GM12873 (cell line): ENCODE results near the gene SLC27A1.

Source experiments
- CTCF ChIP-seq: IDR thresholded peaks from 2 replicates; pipeline ENCODE4 v1.5.1; 2012; ENCODE audit warnings: low read depth, mild to moderate bottlenecking, moderate library complexity, low read length, control low read depth; ENCODE audit not compliant: insufficient read depth; ENCODE audit errors: missing control alignments

Gene SLC27A1

GRCh38 chr19:17491287-17491686 is 21.0 kb downstream of the SLC27A1 start:
- no peak for TF ChIP-seq CTCF

GRCh38 chr19:17495639-17496296 is 25.4 kb downstream of the SLC27A1 start:
- no peak for TF ChIP-seq CTCF

GRCh38 chr19:17496337-17496997 is 26.1 kb downstream of the SLC27A1 start:
- peak; percentile 100 for TF ChIP-seq CTCF

DNA sequence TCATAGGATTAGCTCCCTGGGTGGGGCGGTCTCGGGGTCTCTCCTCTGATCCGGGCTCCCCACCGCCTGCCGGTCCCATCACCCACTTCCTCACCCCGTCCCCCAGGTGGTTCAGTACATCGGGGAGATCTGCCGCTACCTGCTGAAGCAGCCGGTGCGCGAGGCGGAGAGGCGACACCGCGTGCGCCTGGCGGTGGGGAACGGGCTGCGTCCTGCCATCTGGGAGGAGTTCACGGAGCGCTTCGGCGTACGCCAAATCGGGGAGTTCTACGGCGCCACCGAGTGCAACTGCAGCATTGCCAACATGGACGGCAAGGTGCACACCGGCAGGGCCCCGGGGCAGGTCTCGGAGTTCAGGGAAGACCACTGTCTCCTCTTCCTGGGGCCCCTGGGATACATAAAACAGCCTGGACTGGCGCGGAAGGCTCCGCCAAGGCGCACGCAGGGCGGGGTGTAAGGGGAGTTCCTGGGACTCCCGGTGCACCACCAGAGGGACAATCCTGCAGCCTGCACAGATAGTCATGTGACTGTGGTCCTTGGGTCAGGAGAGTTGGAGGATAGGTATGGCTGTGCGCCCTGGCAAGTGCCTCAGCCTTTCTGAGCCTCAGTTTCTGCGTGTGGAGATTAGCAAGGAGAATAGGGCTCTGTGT is 26.9 kb downstream of the SLC27A1 start:
- no peak for TF ChIP-seq CTCF

- TF ChIP-seq CTCF, result no peak
Measured at GRCh38 chr19:17499648-17500446, 29.5 kb downstream of the SLC27A1 start.

GRCh38 chr19:17500447-17501198 is 30.3 kb downstream of the SLC27A1 start:
- TF ChIP-seq CTCF, result no peak
